Spinal cord (tissue), 10 donors: Measurements from ENCODE around the gene MTNR1B. TPM values are rescaled to one million over a fixed set of nuclear protein-coding genes. Genes with fewer than 3 reads are reported as not detected.

Source experiments
- DNase-seq, 6 donors: peaks; one replicate each; pipeline versions ENCODE4 v3.0.0 to v3.0.0-alpha.2; 2013 to 2015; ENCODE audit warnings: low spot score in 6 of 6, low read depth in 4 of 6
- H3K27ac ChIP-seq: one replicate; pipeline ENCODE4 v1.5.1; 2013; ENCODE audit warnings: low read depth, low read length, control low read depth
- H3K27me3 ChIP-seq: one replicate; pipeline ENCODE4 v1.6.1; 2013; ENCODE audit warnings: low read length; ENCODE audit not compliant: control insufficient read depth, insufficient read depth
- H3K36me3 ChIP-seq: one replicate; pipeline ENCODE4 v1.6.1; 2013; ENCODE audit warnings: low read length; ENCODE audit not compliant: control insufficient read depth, insufficient read depth
- H3K4me1 ChIP-seq: one replicate; pipeline ENCODE4 v1.6.1; 2013; ENCODE audit warnings: low read length; ENCODE audit not compliant: control insufficient read depth, insufficient read depth
- H3K4me3 ChIP-seq: one replicate; pipeline ENCODE4 v1.5.1; 2013; ENCODE audit warnings: low read depth, low read length, control low read depth
- H3K9me3 ChIP-seq: one replicate; pipeline ENCODE4 v1.6.1; 2013; ENCODE audit warnings: low read length; ENCODE audit not compliant: control insufficient read depth, insufficient read depth
- WGBS: methylation state at CpG from one replicate; pipeline ENCODE4 v1.1.5; 2013; ENCODE audit warnings: missing lambda C conversion rate; ENCODE audit not compliant: insufficient coverage; 5-methylcytosine and 5-hydroxymethylcytosine counted together
- polyA plus RNA-seq, 2 donors: library from polyadenylated mRNA; unstranded; fragments of 120-200 nt; gene quantifications; one replicate each; pipeline ENCODE4 v1.2.1, GENCODE V29; 2013; ENCODE audit not compliant: insufficient read length in 2 of 2
- total RNA-seq, 2 donors: library from RNA; depleted of rRNA in 1 of 2; stranded (reverse); fragments of 120-200 nt in 1 of 2; fragments of >200 nt in 1 of 2; gene quantifications; one replicate each; pipeline versions ENCODE4 v1.2.3 to v1.2.4, GENCODE V29; 2013 to 2014
- donor health status: healthy.

MTNR1B gene
- total and polyA plus RNA-seq, 4 donors: 0.44 to 1.0 (median 0.89) TPM; not detected in 1

- Histone ChIP-seq H3K9me3 (no peaks in the 10 kb centered on the region), H3K36me3 (no peaks in the 10 kb centered on the region), H3K27me3 (peaks cover 19% of the 10 kb centered on the region), H3K4me1 (peaks cover 11% of the 10 kb centered on the region), H3K4me3 (no peak overlapping the region), H3K27ac (no peak overlapping the region)
- DNase-seq: no peak
- WGBS: 100% methylated on average over 2 of the region's 2 CpGs
Observed at GRCh38 chr11:92972248-92972647, 2.8 kb downstream of the MTNR1B start.

GRCh38 chr11:92975285-92975684 lies 5.8 kb downstream of the MTNR1B start:
- WGBS: 97% methylated on average over 3 of the region's 3 CpGs
- Histone ChIP-seq H3K4me1 (peaks cover 7% of the 10 kb centered on the region), H3K4me3 (no peak overlapping the region), H3K27me3 (peaks cover under 1% of the 10 kb centered on the region), H3K9me3 (no peaks in the 10 kb centered on the region), H3K27ac (no peak overlapping the region), H3K36me3 (no peaks in the 10 kb centered on the region)
- no peak for DNase-seq

GRCh38 chr11:92976681-92977080 lies 7.2 kb downstream of the MTNR1B start:
- no peak overlapping the region for H3K27ac ChIP-seq
- peaks cover 7% of the 10 kb centered on the region for H3K4me1 ChIP-seq
- no peaks in the 10 kb centered on the region for H3K27me3 ChIP-seq
- H3K9me3 ChIP-seq: no peaks in the 10 kb centered on the region
- no peaks in the 10 kb centered on the region for H3K36me3 ChIP-seq
- H3K4me3 ChIP-seq: no peak overlapping the region
- no peak for DNase-seq

GRCh38 chr11:92977401-92977800 lies 8.0 kb downstream of the MTNR1B start:
- Histone ChIP-seq H3K27ac (no peak overlapping the region), H3K9me3 (no peaks in the 10 kb centered on the region), H3K36me3 (no peaks in the 10 kb centered on the region), H3K4me1 (peaks cover 7% of the 10 kb centered on the region), H3K4me3 (no peak overlapping the region), H3K27me3 (no peaks in the 10 kb centered on the region)
- no peak for DNase-seq
- 40% methylated on average over 1 of the region's 2 CpGs for WGBS

- H3K4me3 ChIP-seq: no peak overlapping the region
Observed at GRCh38 chr11:92978271-92979111, 9.0 kb downstream of the MTNR1B start.

GRCh38 chr11:92979176-92979575 lies 9.7 kb downstream of the MTNR1B start:
- no peak overlapping the region for H3K4me3 ChIP-seq
- no CpG with 5 or more reads among the region's 1 CpG for WGBS
- H3K27me3 ChIP-seq: no peaks in the 10 kb centered on the region
- no peaks in the 10 kb centered on the region for H3K9me3 ChIP-seq
- H3K27ac ChIP-seq: no peak overlapping the region
- DNase-seq: no peak
- no peaks in the 10 kb centered on the region for H3K36me3 ChIP-seq
- peaks cover 7% of the 10 kb centered on the region for H3K4me1 ChIP-seq

More at GRCh38 chr11:92978271-92979111, 9.0 kb downstream of the MTNR1B start:
- H3K9me3 ChIP-seq: no peaks in the 10 kb centered on the region
- DNase-seq: peak; percentile 66 to 98 (median 81)
- WGBS: 43% methylated on average over 1 of the region's 7 CpGs
- H3K4me1 ChIP-seq: peaks cover 7% of the 10 kb centered on the region
- H3K27ac ChIP-seq: no peak overlapping the region
- H3K36me3 ChIP-seq: no peaks in the 10 kb centered on the region
- no peaks in the 10 kb centered on the region for H3K27me3 ChIP-seq

GRCh38 chr11:92980312-92980711 lies 10.9 kb downstream of the MTNR1B start:
- Histone ChIP-seq H3K36me3 (no peaks in the 10 kb centered on the region), H3K4me1 (peaks cover 7% of the 10 kb centered on the region), H3K27me3 (no peaks in the 10 kb centered on the region), H3K4me3 (no peak overlapping the region), H3K27ac (no peak overlapping the region), H3K9me3 (no peaks in the 10 kb centered on the region)
- DNase-seq: no peak
- 89% methylated on average over 3 of the region's 3 CpGs for WGBS

GRCh38 chr11:92981508-92982043 lies 12.1 kb downstream of the MTNR1B start:
- H3K27me3 ChIP-seq: no peaks in the 10 kb centered on the region
- H3K9me3 ChIP-seq: no peaks in the 10 kb centered on the region
- no peak overlapping the region for H3K4me3 ChIP-seq
- no peak overlapping the region for H3K27ac ChIP-seq
- H3K36me3 ChIP-seq: no peaks in the 10 kb centered on the region
- DNase-seq: no peak
- peaks cover 7% of the 10 kb centered on the region for H3K4me1 ChIP-seq
- over 99% methylated on average over 23 of the region's 24 CpGs for WGBS

GRCh38 chr11:92986585-92986984 lies 17.1 kb downstream of the MTNR1B start:
- Histone ChIP-seq H3K4me1 (no peaks in the 10 kb centered on the region), H3K27ac (no peak overlapping the region), H3K36me3 (no peaks in the 10 kb centered on the region), H3K4me3 (no peak overlapping the region), H3K9me3 (no peaks in the 10 kb centered on the region), H3K27me3 (no peaks in the 10 kb centered on the region)
- 82% methylated on average over 2 of the region's 3 CpGs for WGBS
- no peak for DNase-seq

GRCh38 chr11:92993004-92993403 lies 23.6 kb downstream of the MTNR1B start:
- no peaks in the 10 kb centered on the region for H3K27me3 ChIP-seq
- no peaks in the 10 kb centered on the region for H3K9me3 ChIP-seq
- H3K36me3 ChIP-seq: no peaks in the 10 kb centered on the region
- DNase-seq: no peak
- no peak overlapping the region for H3K27ac ChIP-seq
- H3K4me3 ChIP-seq: no peak overlapping the region
- no peaks in the 10 kb centered on the region for H3K4me1 ChIP-seq
